HG03103 (cell line): ENCODE results near the gene SCAP.

Experiments
- ATAC-seq: cut with Tn5 transposase; IDR thresholded peaks from one replicate; pipeline ENCODE4 v1.9.1; 2021; ENCODE audit warnings: low read depth; ENCODE audit not compliant: unreplicated experiment

The SCAP gene

DNA sequence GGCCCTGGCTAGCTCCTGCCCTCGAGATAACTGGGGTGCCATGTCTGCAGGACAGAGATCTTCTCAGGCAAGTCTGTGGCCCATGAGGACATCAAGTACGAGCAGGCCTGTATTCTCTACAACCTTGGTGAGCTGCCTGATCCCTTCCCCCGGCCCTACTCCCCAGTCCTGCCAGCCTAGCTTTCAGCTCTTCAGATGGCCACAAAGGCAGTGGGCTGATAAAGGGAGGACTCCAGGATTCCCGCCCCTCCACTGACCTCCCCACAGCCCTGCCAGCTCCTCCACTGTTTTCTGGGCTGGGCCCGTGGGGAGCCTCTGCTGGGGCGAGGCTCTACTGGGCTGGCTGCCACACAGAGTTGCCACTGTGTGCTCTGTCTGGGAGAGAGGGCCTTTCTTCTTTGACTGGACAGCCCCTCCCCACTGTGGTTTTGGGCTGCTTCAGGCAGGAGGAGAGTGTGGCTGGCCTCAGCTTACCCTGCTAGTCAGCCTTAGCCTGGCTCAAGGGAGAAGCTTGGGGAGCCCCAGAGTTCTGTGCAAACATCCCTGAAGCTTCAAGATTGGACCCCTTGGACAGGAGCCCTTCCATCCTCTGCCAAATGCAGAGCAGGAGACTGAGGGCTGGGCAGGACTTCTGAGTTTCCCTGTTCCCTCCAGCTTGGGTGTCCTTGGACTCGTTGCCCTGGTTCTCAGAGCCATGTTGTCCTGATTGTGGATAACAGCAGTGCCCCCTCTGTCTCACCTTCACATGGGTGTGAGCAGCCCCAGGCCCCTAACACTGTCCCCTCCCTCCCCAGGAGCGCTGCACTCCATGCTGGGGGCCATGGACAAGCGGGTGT lies 70.6 kb downstream of the SCAP start:
- no peak for ATAC-seq

- no peak for ATAC-seq
These were observed 71.3 kb downstream of the SCAP start for GRCh38 chr3:47404431-47404876.

DNA sequence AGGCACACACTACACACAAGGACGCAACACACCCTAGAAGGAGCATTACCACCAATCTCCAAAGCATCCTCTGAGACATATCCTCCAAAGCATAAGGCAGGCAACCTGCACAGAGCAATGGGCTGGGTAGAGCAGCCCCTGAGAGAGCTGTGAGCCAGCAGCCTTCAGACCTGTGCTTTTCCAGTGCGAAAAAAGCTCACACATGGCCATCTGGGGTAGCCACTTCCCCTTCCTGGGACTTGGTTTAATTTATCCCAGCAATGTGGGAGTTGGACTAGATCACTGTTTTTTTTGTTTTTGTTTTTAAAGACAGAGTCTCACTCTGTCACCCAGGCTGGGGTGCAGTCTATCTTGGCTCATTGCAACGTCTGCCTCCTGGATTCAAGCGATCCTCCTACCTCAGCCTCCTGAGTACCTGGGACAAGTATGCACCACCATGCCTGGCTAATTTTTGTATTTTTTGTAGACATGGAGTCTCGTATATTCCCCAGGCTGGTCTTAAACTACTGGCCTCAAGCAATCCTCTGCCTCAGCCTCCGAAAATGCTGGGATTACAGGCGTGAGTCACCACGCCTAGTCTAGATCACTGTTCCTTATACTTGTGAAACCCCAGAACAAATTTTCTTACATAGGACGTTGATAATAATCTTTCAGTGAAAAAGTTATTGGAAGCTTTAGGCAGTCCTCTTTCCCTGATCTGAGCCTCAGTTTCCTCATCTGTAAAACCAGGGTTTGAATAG lies 76.0 kb downstream of the SCAP start:
- no peak for ATAC-seq

DNA sequence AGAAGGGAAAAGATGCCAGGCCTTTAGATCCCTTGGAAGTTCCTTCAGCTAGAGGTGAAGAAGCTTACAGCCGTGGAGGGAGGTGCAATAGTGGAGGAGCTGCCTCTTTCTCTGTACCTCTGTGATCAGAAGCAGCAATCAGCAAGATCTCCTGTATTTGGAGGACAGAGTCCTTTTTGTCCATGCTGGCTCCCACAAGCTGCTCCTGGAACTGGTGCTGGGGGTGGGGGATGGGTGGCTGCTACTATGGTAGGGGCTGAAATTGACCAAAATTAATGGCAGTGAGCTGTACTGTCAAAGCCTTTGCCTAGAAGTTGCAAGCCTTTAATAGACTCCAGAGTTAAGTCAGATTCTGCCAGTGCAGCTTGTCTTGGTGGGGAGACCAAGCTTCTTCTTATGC lies 76.7 kb downstream of the SCAP start:
- no peak for ATAC-seq

- ATAC-seq = no peak
These were observed 77.5 kb downstream of the SCAP start for GRCh38 chr3:47398228-47398627.

DNA sequence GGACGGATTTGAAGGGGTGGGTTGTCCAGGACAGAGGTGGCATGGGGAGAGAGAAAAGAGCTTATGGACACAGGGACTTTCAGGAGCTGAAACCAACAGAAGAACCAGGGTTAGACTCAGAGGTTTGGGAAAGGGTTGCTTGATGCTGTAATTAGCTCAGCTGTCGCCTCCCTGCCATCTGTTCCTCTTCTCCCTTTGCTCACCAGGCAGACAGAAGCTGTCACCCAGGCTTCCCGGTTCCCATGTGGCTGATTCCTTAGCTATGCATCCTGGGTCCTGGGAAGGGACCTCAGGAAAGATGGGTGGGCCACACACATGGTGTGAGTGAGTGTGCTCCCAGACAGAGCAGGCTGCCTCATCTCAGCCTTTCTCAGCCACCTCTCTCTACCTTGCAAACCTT lies 80.9 kb downstream of the SCAP start:
- ATAC-seq = no peak

DNA sequence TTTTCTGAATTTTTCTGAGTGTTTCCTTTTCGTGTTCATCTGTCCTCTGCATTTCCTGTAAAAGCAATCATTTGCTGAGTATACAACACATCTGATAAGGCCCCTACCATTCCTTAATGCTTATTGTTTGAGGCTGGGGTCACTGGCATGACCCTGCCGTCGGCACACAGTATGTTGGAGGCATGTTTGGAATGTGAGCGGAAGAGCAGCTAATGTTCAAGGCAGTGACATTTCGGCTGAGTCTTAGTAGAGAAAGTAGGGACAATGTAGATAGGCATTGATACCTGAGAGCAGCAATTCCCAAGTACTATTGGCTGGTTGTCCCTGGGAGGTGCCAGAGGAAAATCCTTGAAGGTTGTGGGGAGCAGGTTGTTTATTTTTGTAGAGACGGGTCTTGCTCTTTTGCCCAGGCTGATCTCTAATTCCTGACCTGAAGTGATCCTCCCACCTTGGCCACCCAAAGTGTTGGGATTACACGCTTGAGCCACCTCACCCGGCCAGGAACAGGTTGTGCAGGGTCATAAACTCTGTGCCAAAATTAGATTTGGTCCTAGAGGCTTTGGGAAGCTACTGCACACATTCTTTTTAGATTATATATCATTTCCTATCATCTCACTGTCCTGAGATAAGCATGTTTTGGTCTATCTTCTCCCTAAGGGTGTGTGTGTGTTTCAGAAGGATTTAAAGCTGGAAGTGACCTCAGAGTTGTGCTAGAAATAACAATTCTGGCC lies 81.4 kb downstream of the SCAP start:
- no peak for ATAC-seq

GRCh38 chr3:47392933-47393332 lies 82.8 kb downstream of the SCAP start:
- ATAC-seq = no peak

- no peak for ATAC-seq
These were observed 89.9 kb downstream of the SCAP start for GRCh38 chr3:47385796-47386195.

DNA sequence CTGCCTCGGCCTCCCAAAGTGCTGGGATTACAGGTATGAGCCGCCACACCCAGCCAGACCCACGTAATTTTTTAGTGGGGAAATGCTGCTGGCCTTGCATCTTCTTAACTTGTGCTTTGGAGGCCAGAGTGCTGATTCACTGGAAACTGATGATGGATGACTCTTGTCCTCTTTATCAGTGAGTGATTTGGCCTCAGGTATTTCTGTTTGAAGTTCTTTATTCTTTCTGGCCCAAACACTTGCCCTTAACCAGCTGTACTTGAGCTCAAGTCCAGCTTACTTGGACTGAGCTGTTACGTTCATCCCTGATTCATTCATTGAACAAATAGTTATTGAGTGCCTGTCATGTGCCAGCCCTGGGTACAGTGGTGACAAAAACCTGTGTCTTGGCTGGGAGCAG lies 90.7 kb downstream of the SCAP start:
- ATAC-seq = no peak

- no peak for ATAC-seq
These were observed 91.3 kb downstream of the SCAP start for GRCh38 chr3:47384425-47384824.

GRCh38 chr3:47381317-47382157 lies 94.2 kb downstream of the SCAP start:
- ATAC-seq = peak; percentile 64

DNA sequence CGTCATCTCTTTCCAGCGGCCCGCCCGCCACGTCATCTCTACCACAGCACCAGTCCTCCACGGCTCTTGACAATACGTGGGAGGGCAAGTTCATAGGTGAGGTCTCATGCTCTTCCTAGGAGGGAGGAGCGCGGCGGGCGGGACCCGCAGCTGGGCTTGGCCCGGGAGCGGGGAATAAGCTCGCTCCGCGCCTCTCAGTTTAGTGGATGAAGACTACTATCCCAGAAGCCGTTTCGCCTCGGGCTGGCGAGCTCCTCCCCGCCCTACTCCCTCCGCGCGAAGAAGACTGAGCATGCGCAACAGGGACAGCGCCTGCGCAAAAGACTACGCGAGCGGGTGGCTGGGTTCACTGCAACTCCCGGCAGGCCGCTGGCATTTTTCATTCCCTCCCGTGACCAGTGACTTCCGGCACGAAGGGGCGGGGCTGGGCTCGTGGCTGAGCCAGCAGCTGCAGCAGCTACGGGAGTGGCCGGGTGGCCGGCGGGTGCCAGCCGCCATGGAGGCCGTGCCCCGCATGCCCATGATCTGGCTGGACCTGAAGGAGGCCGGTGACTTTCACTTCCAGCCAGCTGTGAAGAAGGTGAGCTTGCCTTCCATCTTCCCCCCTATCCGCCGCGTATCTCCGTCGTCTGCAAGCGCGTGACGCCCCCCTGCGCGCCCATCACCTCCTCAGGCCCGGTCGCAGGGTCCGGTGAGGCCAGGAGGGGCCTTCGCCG lies 95.0 kb downstream of the SCAP start, which contains the start of gene PTPN23:
Gene PTPN23 (plus strand): TSS at position 421 of the 716 bp plus-strand sequence. CDS start 76 bp downstream, at position 497.
- ATAC-seq = peak; percentile 55

DNA sequence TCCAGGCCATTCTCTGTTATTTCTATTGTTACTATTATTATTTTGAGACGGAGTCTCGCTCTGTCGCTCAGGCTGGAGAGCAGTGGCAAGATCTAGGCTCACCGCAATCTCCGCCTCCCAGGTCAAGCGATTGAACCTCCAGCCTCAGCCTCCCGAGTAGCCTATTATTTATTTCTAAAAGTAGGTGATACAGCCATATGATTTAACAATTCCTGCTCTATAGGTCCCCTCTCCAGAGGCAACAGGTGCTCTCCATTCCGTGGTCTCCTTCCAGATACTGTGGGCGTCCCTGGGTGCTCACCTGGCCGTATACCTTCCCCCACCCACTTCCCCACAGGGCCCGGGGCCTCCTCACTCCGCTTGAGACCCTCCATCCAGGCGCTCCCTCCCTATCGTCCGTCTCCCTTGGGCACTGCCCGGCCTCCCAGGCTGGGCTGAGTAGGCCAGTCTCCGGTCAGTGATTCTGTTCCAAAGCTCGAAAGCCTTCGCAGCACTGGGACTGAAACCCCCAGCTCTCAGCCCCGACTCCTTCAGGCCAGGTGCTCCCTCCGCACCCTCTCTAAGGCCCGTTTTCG lies 95.6 kb downstream of the SCAP start:
- no peak for ATAC-seq

DNA sequence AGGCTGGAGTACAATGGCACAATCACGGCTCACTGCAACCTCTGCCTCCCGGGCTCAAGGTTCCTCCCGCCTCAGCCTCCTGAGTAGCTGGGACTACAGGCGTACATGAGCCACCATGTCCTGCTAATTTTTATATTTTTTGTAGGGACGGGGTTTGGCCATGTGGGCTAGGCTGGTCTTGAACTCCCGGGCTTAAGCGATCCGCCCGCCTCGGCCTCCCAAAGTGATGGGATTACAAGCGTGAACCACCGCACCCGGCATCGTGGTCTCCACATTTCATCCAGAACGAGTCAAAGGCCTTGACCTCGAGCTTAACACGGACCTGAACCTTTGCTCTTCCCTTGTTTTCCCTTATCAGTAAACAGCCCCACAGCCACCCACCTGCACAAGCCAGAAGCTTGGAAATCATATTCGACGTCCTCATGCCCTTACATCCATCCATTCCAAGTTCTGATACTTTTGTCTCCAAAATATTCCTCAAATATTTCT lies 96.3 kb downstream of the SCAP start:
- no peak for ATAC-seq

GRCh38 chr3:47378869-47379268 lies 96.9 kb downstream of the SCAP start:
- ATAC-seq = no peak

GRCh38 chr3:47377186-47377585 lies 98.6 kb downstream of the SCAP start:
- ATAC-seq = no peak

DNA sequence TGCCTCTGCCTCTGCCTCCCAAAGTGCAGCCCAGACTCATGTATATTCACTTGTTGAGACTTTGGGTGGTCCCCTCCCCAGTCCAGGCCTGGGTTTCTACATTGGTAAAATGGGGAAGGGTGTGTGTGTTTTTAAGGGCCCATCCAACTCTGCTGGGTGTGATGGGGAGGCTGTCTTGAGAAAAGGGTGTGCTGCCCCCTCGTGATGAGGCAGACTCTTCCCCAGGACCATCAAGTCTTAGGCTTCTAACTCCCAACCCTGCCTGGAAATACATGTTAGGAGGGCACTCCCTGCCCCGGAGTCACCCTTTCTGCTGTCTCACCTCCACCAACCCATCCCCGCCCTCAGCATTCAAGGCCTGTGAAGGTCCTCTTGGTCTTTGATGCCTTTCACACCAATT lies 99.3 kb downstream of the SCAP start:
- ATAC-seq = no peak

- no peak for ATAC-seq
These were observed 101.2 kb downstream of the SCAP start for GRCh38 chr3:47374587-47374986.
